ENCODE measurements around the gene ZNF385C. TPM values are rescaled to one million over a fixed set of nuclear protein-coding genes. Genes with fewer than 3 reads are reported as not detected.

ZNF385C gene
- total RNA-seq, 1 donor from 2014 or later: under 0.01 TPM

DNA sequence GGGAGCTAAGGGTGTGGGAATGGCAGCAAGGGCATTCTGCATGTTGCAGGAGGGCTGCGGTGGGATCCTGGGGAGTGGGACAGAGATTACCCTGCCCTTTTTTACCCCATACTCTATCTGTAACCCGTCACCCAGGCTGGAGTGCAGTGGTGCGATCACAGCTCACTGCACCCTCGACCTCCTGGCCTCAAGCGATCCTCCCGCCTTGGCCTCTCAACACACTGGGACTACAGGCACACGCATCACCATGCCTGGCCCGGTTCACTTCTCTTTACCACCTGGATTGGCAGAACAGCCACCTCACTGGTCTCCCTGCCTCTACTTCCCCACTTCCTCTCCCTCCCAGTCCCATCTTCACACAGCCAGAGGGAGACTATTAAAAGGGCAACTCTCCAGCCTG, 9.5 kb downstream of the ZNF385C start:
- TF ChIP-seq, protein P1, sequence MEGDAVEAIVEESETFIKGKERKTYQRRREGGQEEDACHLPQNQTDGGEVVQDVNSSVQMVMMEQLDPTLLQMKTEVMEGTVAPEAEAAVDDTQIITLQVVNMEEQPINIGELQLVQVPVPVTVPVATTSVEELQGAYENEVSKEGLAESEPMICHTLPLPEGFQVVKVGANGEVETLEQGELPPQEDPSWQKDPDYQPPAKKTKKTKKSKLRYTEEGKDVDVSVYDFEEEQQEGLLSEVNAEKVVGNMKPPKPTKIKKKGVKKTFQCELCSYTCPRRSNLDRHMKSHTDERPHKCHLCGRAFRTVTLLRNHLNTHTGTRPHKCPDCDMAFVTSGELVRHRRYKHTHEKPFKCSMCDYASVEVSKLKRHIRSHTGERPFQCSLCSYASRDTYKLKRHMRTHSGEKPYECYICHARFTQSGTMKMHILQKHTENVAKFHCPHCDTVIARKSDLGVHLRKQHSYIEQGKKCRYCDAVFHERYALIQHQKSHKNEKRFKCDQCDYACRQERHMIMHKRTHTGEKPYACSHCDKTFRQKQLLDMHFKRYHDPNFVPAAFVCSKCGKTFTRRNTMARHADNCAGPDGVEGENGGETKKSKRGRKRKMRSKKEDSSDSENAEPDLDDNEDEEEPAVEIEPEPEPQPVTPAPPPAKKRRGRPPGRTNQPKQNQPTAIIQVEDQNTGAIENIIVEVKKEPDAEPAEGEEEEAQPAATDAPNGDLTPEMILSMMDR (IDR thresholded peaks at IDR 0.05; ENCODE audit: insufficient read depth, low read length, severe bottlenecking): no peak
- FAIRE-seq (no peak), DNase-seq (ENCODE audit: low read depth) (no peak)

DNA sequence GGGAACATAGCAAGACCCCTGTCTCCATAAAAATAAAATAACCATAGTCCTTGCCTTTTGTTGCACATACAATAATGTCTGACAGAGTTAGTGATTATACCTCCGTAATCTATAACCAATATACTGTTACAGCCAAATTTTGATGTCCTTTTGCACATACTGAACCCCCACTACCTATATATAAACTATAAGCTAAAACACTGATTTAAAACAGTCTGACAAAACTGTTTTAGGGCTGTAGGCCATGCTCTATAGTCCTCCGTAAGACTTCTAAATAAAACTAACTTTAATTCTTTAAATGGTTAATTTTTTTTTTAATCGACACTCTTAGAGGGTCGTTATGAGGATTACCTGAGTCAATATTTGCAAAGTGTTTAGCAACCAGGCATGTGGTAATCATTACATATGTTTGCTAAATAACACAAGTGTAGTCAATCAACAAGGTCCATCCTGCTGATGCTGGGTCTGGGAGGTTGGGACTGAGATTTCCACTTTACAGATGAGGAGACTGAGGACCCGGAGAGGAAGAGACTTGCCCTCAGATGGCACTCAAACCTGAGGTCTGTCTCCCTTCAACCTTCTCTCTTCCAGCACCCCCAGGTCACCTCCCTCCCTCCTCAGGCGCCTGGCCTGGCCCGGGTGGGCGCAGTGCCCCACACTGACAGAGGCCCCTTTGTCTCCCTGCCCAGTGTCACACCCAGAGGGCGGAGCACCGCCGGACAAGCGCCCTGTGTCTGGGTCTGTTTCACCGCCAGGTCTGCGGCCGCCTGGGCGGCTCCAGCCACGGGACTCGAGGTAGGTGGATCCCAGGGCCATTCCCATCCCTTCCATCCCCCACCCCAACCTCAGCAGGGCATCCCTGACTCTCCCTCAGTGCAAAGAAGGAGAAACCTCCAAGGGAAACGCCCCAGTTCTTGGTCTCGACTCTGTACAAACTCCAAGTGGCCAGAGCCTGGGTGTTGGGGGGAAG, 10.3 kb downstream of the ZNF385C start:
- peaks cover 4% of the 10 kb centered on the region for H3K27me3 ChIP-seq (ENCODE audit: control insufficient read depth, insufficient read depth, low read length)
- H3K4me3 ChIP-seq (ENCODE audit: low read depth, low read length): no peak overlapping the region
- TF ChIP-seq, protein P1 (IDR thresholded peaks at IDR 0.05; ENCODE audit: insufficient read depth, low read length, severe bottlenecking): no peak
- H3K36me3 ChIP-seq (ENCODE audit: control insufficient read depth, insufficient read depth, low read length): no peaks in the 10 kb centered on the region
- no peak for DNase-seq (ENCODE audit: low read depth)
- no peak for FAIRE-seq

More for the DNA sequence above, 9.5 kb downstream of the ZNF385C start:
- Histone ChIP-seq H3K4me3 (ENCODE audit: low read depth, low read length) (no peak overlapping the region), H3K27me3 (ENCODE audit: control insufficient read depth, insufficient read depth, low read length) (peaks cover 4% of the 10 kb centered on the region), H3K36me3 (ENCODE audit: control insufficient read depth, insufficient read depth, low read length) (no peaks in the 10 kb centered on the region)

DNA sequence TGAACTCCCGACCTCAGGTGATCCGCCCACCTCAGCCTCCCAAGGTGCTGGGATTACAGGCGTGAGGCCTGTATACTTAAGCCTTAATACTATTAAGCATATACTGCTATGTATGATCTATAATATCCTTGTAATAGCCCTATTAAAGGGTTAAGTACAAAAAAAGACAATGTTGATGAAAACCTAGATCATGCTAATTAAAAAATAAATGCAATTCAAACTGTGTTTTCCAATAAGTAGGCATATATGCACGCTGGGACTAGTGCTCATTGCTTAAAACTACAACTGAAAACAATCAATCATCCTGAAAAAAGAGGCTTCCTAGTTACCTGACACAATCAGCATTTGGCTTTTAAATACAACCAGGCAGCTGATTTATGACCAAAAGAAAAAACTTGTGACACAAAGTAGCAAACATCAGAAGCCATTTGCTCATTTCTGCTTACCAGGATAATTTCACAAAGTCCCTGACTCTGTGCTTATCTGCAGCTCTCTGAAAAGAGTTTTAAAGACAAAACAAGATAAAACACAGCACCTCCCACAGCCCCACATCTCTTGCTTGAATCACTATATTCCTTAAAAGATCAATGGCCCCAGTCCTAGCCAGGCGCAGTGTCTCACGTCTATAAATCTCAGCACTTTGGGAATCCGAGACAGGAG, 11.1 kb downstream of the ZNF385C start:
- TF ChIP-seq, protein P1 (IDR thresholded peaks at IDR 0.05; ENCODE audit: insufficient read depth, low read length, severe bottlenecking): no peak
- Histone ChIP-seq H3K4me3 (ENCODE audit: low read depth, low read length) (no peak overlapping the region), H3K36me3 (ENCODE audit: control insufficient read depth, insufficient read depth, low read length) (no peaks in the 10 kb centered on the region), H3K27me3 (ENCODE audit: control insufficient read depth, insufficient read depth, low read length) (peaks cover 4% of the 10 kb centered on the region)
- DNase-seq (ENCODE audit: low read depth) (no peak), FAIRE-seq (no peak)

DNA sequence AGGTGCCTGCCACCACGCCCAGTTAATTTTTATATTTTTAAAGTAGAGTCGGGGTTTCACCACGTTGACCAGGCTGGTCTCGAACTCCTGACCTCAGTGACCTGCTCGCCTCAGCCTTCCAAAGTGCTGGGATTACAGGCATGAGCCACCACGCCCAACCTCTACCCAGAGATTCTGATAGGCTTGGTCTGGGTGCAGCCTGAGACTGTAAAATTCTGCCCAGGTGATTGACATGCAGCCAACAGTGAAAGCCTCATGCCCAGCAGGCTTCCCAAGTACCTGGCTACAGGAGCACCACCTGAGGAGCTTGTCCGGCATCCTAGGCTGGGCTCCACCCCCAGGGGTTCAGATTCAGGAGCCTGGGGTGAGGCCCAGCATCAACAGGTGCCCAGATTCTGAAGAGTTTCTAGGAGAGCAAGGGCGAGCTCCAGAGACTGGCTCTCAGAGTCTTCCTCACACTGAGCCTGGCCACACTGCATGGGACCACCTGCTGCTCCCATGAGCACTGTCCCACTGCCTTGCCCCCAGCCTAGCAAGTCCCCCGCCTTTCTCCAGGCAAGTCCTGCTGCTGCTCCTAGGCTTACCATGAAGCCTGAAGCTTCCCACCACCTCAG, 16.6 kb downstream of the ZNF385C start:
- TF ChIP-seq, protein P1 (IDR thresholded peaks at IDR 0.05; ENCODE audit: insufficient read depth, low read length, severe bottlenecking): no peak
- DNase-seq (ENCODE audit: low read depth) (no peak), FAIRE-seq (no peak)
- Histone ChIP-seq H3K4me3 (ENCODE audit: low read depth, low read length) (no peak overlapping the region), H3K36me3 (ENCODE audit: control insufficient read depth, insufficient read depth, low read length) (no peaks in the 10 kb centered on the region), H3K27me3 (ENCODE audit: control insufficient read depth, insufficient read depth, low read length) (peaks cover 1% of the 10 kb centered on the region)

DNA sequence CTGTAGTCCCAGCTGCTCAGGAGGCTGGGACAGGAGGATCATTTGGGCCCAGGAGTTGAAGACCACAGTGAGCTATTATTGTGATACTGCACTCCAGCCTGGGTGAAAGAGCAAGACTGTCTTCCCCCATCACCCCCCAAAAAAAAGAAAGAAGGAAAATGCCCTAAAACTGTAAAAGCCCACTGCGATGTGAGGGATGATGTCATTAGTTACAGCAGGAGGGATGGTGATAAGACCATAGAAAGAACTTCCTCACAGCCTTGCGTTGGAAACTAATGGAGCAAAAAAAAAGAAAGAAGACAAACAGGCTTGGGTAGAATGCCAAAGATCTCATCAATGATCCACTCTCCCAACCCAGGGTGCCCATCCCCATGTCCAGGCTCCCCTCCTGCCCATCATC, 18.7 kb downstream of the ZNF385C start:
- H3K36me3 ChIP-seq (ENCODE audit: control insufficient read depth, insufficient read depth, low read length): no peaks in the 10 kb centered on the region
- H3K27me3 ChIP-seq (ENCODE audit: control insufficient read depth, insufficient read depth, low read length): peaks cover 1% of the 10 kb centered on the region
- TF ChIP-seq, protein P1 (IDR thresholded peaks at IDR 0.05; ENCODE audit: insufficient read depth, low read length, severe bottlenecking): no peak
- H3K4me3 ChIP-seq (ENCODE audit: low read depth, low read length): no peak overlapping the region
- no peak for FAIRE-seq
- DNase-seq (ENCODE audit: low read depth): no peak
